Activated CD8-positive, alpha-beta memory T cell treated with anti-CD3 and anti-CD28 coated beads for 1 hour (primary cell): ENCODE measurements around the gene LRTM2.

Source experiments
- DNase-seq, 2 donors: peaks; one replicate each; pipeline ENCODE4 v3.0.0-alpha.2; 2020; ENCODE audit warnings: low read depth in 1 of 2; ENCODE audit errors: extremely low read depth in 1 of 2

LRTM2 gene

DNA sequence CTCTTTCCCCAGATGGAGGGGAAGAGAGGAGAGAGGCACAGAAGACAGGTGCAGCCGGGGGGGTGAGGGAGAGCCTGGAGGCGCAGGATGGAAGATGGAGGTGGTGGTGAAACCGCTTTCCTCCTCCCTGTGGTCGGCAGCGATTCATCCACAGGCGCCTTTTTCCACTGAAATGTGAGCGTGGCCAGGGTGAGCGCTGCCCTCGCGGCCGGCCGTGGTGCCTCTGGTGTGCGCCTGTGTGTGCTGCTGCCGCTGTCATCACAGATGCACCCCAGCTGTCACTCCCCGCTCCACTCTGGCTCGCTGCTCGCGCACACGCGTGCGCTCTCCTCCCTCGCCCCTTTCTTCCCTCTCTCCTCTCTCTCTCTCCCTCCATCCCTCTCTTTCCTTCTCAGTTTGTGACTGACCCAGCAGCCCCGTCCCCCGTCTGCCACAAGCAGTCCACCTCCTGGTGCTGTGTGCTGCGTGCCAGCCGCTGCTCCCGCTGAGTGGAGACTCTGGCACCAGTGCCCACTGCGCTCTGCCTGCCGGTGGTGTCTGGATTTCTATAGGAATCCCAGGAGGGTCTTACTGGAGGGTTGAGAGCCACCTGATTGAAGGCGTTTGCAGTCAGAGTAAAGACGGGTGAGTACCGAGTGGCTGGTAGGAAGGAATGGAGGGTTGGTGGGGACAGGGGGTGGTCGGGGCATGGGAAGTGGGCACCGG is at the start of gene LRTM2:
TSS of gene LRTM2 (plus strand) at position 375 of the 705 bp plus-strand sequence. CDS start 7,584 bp downstream, outside the sequence.
- DNase-seq = no peak

DNA sequence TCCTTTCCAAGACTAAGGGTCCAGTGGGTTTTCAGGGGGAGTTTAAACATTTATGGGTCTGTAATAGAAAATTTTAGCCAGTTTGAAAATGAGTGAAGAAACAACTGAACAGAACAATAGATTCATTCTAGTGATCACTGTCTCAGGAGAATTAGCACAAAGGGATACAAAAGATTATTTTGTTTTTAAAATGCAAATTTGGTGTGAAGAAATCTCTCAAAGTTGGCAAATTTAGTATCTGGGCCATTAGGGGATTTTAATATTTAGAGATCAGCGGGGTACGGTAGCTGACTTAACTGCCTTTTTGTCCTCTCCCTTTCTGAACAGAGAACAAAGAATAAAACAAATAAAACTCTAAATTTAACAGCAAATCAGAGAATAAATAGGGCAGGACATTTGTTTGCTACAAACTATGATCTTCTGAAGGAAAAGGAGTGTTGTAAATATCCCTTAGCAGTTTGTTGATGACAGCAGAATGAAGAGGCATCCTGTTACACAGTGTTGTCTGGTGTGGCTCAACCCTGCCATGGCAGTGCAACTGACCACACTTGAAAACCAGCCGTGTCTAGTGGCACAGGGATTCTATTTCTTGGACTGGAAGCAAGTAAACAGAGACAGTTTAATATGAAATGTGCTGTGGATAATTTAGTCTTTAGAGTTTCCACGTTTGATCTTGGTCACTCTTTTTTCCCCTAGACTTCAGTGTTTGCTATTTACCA is 46.3 kb upstream of the LRTM2 start:
- no peak for DNase-seq

DNA sequence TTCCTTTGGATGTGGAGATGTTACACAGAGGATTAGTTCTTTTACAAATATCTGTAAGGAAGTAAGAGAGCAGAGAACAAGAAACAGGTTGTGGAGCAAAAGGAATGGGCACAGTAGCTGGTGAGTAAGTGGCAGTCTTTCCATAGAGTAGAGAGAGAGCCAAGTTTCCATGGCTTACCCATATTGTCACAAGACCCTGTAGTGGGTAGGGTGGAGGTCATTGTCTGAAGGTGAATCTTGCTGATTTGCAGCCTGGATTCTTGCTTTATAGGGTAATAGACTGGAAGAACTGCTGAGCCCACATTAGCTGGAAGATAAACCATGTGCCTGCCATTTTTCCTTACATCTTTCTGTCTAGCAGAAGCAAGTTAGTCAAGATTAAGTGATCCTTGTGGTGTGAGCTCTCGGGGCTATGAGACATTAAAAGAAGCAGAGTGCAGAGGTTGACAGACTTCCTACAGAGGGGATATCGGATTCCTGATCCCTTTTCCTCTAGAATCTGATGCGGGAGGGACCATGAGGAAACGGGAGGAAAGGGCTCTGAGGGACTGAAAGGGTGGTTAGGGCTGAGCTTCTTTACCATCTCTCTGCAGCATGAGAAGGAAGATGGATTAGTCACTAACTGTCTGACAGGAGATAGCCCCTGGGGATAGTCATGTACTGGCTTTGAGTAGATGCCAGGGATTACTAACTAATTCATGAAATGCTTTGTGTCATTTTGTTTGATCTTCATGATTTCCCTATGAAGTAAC is 44.0 kb upstream of the LRTM2 start:
- DNase-seq = no peak

DNA sequence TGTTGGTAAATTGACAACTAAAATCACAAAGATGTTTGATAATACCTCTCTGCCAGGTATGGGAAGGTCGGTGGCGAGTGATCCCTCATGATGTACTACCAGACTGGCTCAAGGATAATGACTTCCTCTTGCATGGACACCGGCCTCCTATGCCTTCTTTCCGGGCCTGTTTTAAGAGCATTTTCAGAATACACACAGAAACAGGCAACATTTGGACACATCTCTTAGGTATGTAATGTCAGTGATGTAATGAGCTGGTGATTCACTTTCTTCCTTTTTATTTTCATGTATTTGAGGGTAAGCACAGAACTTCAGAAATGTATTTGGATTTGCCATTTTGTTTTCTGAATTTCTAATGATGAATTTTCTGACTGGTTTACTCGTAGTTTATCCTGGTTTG is 42.6 kb upstream of the LRTM2 start:
- no peak for DNase-seq

DNA sequence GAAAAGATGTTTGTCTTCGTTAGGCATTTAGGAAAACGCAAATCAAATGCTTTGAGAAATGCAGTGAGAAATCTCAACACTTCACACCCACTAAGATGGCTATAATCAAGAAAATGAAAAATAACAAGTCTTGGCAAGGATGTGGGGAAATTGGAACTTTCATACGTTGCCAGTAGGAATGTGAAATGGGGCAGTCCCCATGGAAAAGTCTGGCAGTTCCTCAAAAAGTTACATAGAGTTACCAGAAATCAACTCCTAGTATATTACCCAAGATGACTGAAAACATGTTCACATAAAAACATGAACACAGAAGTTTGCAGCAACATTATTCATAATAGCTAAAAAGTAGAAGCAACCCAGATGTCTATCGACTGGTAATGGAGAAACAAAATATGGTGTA is 41.5 kb upstream of the LRTM2 start:
- DNase-seq = no peak

DNA sequence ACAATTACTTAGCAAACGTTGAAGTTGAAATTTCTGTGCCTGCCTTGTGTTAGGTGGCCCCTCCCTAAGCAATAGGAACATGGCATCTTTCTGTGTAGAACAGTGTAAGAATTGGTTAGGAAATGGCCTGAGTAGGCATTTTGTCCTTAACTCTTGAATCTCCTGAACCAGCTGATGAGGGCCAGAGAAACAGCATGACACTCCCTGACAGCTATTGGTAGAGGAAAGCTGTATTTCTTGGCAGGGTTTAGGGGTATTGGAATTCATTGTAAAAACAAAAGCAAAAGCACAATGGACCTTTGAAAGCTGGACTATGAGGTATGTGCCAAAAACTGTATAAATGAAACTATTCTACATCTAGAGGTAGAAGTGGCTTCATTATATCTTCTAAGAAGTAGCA is 40.6 kb upstream of the LRTM2 start:
- DNase-seq = no peak

DNA sequence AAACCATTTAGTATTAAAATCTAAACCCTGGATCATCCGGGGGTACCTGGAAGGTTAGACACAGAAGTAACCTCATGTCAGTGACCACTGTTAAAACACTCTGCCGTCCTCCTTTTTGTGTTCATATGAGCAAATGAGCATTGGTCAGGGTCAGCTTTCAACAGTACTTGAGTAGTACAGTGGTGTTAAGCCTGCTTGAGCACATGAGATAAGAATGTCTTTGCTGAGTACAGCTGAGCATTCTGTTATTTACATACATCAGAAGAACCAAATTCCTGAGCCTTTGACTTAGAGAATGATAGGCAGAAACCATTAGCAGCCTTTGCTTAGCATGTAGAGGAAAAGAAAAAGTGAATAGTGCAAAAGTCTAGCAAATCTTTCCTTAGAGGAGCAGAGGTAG is 38.6 kb upstream of the LRTM2 start:
- DNase-seq = no peak

DNA sequence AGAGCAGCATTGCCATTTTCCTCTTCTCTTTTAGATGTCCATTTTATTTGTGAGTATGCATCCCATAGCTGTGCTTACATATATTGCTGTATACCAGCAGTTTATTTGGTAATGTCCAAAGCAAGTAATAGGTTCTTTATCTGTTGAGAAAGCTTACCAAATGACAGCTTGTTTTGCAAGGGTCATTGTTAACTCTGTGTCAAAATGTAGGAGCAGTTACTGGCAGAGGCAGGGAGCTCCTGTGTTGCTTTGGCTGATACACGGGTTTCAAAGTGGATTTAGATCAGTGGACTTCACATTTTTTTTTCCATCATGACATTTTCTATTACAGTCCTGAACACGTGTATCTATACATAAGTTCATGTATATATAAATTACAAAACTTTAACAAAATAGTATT is 38.1 kb upstream of the LRTM2 start:
- DNase-seq = no peak

DNA sequence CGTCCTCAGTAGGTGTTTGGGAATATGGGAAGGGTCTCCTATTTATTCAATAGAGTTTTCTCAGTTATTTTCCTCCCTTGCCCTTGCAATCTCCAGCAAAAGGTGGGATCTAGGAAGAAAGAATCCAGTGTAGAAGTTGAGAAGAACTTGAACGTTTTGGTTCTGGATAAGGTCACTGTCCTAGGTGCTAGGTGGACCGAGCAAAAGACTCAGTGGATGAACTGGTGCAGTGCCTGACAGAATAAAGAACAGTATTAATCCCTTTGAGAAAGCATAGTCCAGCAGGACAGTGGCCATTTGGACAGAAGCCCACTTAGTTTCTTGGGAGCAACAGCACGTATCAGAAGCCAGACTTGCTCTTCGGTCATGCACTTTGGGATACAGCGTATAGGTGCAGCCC is 32.7 kb upstream of the LRTM2 start:
- DNase-seq = no peak

DNA sequence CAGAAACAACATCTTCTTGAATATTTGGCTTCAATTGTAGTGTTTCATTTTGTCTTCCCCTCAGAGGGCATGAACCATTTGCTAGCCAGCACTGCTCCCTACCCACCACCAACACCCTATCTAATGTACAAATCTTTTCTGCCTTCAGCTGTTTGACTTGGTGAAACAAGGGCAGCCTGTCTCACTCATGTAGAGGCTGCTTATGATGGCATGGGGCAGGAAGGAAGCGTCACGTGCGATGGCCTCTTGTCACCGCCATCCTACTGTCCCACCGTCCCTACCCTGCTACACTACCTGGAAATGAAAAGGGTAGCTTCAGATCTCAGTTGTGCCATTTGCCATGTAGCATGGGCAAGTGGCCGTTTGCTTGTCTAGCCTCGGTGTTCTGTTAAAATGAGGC is 29.9 kb upstream of the LRTM2 start:
- no peak for DNase-seq

DNA sequence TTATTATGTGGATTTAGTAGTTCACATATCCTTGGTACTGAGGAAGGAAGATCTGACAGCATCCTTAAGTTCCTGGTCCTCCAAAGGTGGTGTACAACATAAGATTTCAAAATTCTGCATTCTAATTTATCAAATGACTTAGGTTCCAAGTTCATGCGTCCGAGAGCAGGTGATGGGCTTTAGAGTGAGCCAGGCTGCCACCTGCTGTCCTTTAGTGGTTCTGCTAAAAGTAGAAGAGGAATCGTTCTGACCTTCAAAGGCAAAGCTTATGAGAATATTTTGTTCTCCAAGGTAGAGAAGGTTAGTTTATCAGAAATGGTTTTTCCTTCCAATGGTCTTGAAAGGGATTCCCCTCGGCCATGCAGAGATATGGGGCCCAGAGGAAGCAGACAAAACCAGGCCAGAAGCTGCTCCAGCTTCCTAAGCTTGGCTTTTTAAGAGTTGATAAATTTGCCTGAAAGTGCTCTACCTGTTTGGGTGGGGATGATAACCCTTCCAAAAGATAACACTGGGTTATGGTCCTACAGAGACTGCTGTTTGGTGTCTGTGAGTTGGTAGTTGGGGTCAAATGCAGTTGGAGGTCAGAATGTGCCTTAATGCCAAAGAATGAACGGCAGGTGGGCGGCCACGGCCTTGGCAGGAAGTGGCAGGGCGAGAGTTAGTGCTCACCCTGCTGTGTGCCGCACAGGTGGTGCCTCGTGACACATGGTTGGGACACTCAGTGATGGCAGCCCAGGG is 29.1 kb upstream of the LRTM2 start:
- peak; percentile 35 to 40 for DNase-seq

DNA sequence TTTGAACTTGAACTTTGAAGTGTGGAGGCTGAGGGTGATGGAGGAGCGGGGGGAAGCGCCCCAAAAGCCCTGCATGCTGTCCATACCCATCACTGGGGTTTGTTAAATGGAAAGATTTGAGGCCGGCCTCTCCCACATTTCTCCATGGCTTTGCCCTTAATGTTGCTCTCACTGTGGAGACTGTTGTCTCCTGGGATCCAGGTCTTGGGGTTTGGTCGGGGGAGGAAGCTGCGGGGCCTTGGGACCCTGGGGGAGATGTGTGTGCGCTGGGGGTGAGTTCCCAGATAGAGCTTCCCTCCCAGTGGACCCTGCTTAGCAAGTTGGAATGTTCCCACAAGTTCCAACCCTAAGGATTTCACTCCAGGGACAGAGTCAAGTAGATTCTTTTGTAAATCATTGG is 28.0 kb upstream of the LRTM2 start:
- DNase-seq = no peak

DNA sequence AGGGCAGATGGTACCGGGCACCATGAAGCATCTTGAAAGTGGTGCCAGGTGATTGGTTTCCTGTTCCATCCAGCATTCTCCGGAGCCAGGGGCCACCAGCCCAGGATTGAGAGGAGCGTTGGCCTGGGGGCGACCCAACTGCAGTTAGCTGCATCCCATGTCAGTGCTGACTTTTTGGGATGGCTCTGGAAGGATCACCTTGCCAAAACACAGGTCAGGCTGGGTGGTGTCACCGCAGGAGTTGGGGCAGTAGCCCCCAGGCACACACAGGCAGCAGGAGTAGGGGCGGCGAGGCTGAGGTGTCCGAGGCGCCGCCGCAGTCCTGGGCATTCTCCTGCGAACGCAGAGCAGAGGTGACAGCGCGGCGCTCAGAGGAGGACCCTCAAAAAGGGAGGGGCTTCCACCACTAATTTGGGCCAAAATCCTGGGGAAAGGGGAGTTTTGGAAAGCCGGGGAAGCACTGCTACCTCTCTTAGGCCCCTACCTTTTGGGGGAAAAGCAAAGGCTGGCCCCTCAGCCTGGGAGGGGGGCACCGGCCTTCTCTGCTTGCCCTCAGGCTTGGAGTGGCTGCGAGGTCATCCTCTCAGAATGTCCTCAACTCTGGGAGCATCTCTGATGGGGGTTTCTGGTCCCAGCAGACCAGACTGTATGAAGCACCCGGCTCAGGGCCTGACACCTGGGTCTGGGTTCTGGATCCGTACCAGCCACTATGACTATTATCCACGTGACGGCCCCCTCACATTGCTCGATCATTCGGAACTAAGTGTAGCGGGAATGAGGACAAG is 26.7 kb upstream of the LRTM2 start:
- no peak for DNase-seq

DNA sequence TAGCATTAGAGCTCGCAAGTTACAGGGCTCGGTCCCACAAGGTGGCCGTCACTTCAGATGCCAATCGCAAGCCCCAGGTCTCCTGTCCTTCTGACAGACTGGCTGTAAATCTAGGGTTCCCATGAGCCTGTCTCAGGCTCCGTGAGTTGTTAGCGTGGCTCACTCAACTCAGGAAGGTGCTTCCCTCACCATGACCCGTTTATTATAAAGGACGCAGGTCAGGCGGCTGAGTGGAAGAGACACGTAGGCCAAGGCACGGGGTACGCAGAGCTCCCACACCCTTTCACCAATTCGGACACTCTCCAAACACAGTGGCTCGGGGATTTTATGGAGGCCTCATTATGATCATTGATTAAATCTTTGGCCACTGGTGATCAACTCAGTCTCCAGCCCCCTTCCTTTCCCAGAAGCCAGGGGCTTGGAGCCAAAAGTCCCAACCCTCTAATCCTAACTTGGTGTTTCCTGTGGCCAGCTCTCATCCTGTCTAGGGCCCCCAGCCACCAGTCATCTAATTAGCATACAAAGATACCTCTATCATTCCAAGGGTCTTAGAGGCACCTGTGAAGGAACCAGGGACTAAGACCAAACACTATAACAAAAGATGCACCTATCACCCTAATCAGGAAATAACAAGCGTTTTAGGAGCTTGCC is 25.8 kb upstream of the LRTM2 start:
- DNase-seq = no peak

DNA sequence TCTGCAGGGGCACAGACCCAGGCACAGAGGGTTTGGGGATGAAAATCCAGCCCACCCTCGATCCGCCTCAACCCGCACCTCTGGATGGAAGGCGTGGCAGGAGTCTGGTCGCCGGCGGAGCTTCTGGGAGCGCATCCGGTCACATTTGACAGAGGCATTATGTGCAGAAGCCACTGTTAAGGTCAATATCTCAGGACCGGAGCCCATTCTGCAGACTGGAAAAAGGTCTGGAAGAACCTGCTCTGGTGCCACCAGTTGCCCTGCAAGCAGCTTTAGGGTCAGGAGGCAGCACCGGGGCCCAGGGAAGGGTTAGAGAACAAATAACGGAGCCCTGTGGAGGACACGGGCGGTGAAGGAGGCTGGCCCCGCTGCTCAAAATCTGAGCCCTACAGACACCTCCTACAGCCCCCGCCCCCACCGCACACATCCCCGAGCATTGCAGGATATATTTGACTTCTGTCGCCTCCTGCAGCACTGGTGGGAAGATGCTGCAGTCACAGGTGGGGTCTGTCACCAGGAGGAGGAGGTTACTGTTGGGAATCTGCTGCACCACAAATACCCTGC is 25.1 kb upstream of the LRTM2 start:
- DNase-seq = no peak

DNA sequence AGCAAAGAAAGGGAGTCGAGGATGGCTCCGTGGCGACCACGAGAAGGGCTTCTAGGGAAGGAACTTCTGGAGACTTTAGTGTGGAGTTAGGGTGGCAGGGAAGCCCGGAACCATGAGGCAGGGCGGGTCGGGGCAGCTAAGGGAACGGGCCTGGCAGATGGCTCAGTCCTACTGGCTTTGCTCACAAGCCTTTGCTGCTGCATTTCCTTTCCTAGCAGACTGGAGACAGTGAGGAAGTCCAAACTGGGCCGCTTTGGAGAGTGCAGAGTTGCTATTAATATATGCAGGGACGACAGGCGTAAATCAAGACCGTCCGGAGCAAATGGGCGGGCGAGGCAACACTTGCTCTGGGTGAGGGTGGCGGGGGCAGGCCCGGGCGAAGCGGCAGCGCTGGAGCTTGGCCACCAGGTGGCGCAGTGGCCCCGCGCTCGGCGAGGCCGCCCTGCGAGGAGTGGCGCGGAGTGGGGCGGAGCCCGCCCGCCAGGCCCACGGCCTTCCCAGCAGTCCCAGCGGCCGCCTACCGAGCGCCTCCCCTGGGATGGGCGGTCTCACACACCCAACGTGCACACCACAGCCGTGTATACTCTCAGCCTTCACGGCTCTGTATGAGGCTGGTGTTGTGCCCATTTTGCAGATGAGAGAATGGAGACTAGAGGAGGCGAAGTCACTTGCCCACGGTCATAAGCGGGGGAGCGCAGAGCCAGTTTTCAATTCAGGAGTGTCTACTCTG is 24.4 kb upstream of the LRTM2 start:
- DNase-seq = peak; percentile 82 to 89

DNA sequence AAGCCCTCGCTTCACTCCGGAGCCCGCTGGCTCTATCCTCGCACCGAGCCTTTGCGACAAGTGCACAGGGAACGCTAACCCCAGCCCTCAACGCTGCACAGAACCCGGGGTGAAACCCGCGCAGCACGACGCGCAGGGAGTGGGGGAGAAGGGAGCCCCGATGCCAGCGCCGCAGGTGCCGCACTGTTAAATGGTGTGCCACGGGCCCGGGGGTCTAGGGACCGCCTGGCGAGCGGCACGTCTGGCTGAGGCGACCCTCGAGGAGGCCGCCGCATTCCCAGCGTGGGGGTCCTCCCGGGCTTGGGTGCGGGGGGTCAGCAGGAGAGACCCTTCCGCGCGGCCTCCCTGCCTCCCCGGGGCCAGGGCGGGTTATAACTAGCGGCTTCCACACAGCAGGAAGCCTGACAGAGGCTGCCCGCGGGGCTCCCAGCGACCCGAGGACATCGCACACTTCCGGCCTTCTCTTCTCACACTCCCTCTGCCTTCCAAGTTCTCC is 23.8 kb upstream of the LRTM2 start:
- DNase-seq = peak in 1 of 2 donors; percentile 27

DNA sequence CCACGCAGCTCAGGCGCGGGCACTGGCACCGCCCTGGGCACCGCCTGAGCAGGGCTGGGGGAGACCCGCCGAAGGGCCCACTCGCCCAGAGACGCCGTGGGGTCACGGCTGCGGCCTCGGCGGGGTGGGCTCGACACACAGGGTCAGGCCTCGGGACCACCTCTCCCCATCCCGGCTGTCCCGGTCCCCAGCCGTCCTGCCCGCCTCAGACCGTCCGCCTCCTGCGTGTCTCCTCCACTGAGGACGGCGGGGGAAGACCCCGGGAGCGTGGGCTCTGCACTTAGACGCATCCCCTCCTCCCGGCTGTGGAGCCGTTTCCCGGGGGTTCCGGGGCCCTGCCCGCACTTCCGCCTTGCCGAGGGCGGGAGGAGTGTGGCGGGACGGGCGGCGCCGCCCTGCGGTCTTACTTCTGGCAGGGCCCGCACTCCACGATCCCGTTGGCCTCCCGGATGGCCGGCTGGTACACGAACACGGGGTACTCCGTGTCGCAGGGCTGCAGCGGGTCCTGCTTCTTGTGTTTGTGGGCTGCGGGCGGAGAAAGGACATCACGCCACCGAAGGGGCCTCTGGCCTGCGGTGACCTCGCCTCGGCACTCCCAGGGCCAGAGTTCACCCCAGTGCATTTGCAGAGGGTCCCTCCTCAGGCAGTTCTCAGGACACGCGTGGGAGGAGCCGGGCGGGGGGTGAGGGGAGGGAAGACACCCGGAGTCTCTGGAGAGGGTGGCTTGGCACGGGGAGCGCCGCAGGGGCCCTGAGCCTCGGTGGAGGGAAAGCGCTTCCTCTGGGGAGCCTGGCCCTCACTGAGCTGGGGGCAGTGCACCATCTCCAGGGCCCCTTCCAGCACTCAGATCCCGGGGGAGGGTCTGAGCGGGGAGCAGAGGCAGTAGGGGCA is 23.1 kb upstream of the LRTM2 start:
- peak in 1 of 2 donors; percentile 27 for DNase-seq
